ENCODE data around the gene GRID1.

DNA sequence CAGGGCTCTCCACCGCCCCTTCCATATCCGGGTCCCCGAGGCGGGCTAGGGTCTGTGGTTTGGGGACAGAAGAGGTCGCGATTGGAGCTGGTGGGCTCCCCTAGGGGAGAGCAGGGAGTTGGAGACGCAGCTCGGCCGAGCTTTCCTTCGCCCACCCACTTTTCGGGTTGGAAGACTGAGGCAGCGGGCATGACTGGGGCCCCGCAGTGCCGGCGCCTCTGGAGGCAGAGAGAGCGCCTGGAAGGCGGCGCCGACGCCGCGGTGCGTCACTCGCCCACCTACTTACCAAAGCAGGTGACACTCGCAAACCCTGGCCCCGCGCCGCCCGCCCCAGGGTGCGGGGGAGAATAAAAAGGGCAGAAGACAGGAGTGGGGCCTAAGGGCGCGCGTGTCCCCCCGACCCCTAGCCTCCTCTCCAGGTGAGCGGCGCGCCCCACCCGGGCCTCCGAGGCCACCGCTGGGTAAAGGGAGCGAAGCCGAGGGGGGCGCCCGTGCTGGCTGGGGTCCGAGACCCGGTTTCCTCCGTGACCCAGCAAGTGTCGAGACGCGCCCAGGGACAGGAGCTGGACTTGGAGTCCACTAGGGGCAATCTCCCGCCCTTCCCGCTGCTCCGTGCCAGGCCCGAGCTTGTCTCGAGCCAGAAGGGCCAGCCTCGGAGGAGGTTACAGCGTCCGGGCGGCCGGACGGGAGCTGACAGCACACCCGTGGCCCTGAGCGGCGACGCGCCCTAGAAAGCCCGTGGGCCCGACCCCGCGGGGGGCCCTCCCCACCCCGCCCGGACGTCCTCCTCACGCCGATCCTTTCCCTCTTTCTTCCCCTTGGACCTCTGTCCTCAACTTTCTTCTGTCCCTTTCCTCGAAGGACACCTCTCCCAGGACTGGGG, 34.4 kb upstream of the GRID1 start:
- TF ChIP-seq, protein P1, sequence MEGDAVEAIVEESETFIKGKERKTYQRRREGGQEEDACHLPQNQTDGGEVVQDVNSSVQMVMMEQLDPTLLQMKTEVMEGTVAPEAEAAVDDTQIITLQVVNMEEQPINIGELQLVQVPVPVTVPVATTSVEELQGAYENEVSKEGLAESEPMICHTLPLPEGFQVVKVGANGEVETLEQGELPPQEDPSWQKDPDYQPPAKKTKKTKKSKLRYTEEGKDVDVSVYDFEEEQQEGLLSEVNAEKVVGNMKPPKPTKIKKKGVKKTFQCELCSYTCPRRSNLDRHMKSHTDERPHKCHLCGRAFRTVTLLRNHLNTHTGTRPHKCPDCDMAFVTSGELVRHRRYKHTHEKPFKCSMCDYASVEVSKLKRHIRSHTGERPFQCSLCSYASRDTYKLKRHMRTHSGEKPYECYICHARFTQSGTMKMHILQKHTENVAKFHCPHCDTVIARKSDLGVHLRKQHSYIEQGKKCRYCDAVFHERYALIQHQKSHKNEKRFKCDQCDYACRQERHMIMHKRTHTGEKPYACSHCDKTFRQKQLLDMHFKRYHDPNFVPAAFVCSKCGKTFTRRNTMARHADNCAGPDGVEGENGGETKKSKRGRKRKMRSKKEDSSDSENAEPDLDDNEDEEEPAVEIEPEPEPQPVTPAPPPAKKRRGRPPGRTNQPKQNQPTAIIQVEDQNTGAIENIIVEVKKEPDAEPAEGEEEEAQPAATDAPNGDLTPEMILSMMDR (IDR thresholded peaks at IDR 0.05): peak; percentile 31; the same call in 1 of the 2 replicates
- no peak for TF ChIP-seq ZFX (IDR thresholded peaks at IDR 0.05; ENCODE audit: borderline replicate concordance)

Measured in 22Rv1 (cell line).